Spleen (tissue), 7 donors: ENCODE data around the gene CACNA1H.

Source experiments
- CTCF ChIP-seq, 11 experiments: fragments of 200-600 bp in 7 of 11; fragments of 450-650 bp in 4 of 11; sonication (generic) in 4 of 11; IDR thresholded peaks in 8 of 11; conservative IDR thresholded peaks in 3 of 11; 1 replicate in 7 of 11; 2 replicates in 4 of 11; pipeline versions ENCODE4 v1.4.0 to v1.8.0; 2016 to 2021; ENCODE audit warnings: antibody characterized with exemption in 11 of 11, inconsistent platforms in 4 of 11, mild to moderate bottlenecking in 1 of 11
- POLR2A ChIP-seq, 3 donors: fragments of 450-650 bp; IDR thresholded peaks; one replicate each; pipeline ENCODE4 v1.5.1; 2017; ENCODE audit warnings: antibody characterized with exemption in 3 of 3, mild to moderate bottlenecking in 1 of 3
- POLR2AphosphoS5 ChIP-seq, 3 donors: sonication (generic); formaldehyde crosslinking; IDR thresholded peaks; one replicate each; pipeline ENCODE4 v1.5.1; 2017; ENCODE audit warnings: antibody characterized with exemption in 3 of 3
- donor health status: DM: no; HTN: no; CAD: no; lungs with moderate emphysema.
- donor health status: DM: no; HTN: no; CAD: no.
- donor health status: DM: no; HTN: no; CAD: no.

DNA sequence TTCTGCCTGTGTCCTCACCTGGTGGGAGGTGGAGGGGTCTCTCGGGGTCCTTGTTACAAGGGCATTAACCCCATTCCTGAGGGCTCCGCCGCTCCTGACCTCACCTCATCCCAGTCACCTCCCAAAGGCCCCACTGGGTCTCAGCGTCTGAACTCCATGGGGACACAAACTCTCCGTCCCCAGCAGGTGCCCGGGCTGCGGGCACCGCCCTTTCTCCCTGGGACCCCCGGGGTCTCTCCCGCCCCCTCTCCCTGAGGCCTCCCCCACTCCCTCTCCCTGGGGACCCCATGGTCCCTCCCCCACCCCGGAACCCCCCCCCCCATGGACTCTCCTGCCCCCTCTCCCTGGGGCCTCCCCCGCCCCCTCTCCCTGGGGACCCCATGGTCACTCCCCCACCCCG lies 24.8 kb downstream of the CACNA1H start:
- TF ChIP-seq CTCF (IDR thresholded peaks at IDR 0.05 in 8 of 11, conservative IDR thresholded peaks at IDR 0.05 in 3 of 11) (no peak), POLR2AphosphoS5 (IDR thresholded peaks at IDR 0.05) (no peak), POLR2A (IDR thresholded peaks at IDR 0.05) (no peak)
